G401 (cell line): ENCODE results near the gene PRXL2B. TPM values are rescaled to one million over a fixed set of nuclear protein-coding genes. Genes with fewer than 3 reads are reported as not detected.
A peak's percentile ranks its signal among the peaks of the same experiment; 100 is the strongest.
"Not testable (repeated sequence)": the region's sequence is repeated elsewhere in the genome, so short reads cannot be mapped to it uniquely, and the experiment has no call there.

Experiments
- DNase-seq: peaks from one replicate; pipeline ENCODE4 v3.0.0-alpha.2; 2015; ENCODE audit warnings: low spot score
- in situ Hi-C: cut with HindIII; loops from 2 replicates; pipeline ENCODE4 v1.10.0; 2016; ENCODE audit warnings: low sequenced_read_pairs, mixed read lengths
- total RNA-seq: library from RNA; depleted of rRNA; stranded (reverse); fragments of >200 nt; shearing (Covaris generic); gene quantifications from 2 replicates; pipeline ENCODE4 v1.2.3, GENCODE V29; 2014

Gene PRXL2B
- total RNA-seq, 1 experiment from 2014 or later, result 26.9 TPM

DNA sequence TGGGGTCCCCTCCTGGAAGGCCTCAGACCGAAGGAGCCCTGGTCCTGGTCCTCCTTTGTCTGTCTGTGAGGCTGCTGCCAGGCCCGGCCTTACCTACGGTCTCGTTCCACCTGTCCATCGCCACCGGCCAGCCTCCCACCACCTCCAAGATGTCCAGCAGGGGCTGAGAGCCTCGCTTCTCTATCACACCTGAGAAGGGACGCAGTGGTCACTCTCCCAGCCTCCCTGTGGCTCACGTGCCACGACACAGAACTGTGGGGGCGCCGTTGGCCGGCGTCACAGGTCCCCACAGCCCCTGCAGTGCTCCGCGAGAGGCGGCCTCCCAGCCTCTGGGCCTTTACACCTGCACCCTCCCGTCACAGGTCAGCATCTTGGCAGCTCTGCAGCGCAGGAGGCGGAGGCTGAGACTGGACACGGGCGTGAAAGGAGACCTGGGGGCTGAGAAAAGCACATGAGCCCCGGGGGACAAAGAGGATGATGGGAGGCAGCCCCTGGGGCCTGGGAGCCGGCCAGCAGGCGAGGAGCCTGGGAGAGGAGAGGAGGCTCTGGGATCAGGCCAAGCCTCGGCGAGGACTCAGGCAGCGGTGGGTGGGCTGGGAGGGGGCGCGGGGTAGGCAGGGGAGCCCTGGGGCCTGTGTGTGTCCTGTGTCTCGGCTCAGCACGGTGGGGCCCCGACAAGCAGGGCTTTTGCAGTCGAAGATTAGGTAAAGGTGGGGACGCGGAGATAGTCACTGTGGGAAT lies 20.5 kb downstream of the PRXL2B start:
- in situ Hi-C loops, result no loop called here
- no peak for DNase-seq

DNA sequence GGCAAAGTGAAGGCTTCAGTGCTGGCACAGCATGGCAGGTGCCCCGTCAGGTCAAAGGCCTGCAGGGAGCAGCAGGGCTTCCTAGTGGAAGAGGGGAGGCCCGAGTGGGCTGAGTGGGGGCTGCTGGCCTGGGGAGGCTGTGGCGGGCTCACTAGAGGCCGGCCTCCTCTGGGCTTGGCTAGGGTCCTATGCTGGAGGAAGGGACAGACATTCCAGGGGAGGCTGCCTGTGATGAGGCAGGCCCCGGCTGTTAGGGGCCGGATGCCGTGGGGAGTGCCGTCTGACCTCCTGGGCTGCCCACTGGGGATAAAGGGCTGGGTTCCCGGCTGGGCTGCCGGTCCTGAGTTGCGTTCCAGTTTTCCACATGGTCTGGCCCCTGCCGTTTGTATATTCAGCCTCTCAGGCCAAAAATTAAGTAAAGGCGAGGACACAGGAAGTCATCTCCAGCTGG lies 21.1 kb downstream of the PRXL2B start:
- in situ Hi-C loops, result no loop called here

DNA sequence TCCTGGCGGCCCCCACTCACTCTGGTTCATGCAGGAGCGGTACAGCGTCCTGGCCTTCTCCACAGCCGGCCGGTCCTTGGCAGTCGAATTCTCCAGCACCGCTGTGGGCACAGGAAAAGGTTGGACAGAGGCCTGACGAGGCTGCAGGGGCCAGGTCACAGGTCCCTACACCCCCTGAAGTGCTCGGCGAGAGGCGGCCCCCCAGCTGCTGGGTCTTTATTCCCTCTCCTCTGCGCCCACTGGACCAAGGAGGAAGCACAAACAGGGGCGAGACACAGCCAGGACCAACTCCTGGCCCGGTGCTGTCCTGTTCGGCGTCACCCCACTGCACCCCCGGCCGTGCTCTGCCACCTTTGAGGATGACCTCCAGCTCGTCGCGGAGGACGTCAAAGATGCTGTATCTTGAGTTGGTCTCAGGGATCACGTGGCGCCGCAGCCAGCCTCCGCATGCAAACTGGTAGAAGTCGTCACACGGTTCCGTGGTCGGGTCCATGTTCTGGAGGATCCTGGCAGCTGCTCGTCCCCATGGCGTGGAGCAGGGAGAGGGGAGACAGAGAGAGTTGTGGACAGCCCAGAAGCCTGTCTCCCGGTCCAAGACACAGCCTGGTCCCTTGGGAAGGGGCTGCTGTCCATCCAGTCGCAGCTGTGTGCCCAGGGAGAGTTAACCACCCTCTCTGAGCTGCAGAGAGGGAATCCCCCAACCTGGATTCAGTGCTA lies 22.9 kb downstream of the PRXL2B start:
- in situ Hi-C loops, result no loop called here
- no peak for DNase-seq

More for the DNA sequence above, 21.1 kb downstream of the PRXL2B start:
- DNase-seq, result no peak

DNA sequence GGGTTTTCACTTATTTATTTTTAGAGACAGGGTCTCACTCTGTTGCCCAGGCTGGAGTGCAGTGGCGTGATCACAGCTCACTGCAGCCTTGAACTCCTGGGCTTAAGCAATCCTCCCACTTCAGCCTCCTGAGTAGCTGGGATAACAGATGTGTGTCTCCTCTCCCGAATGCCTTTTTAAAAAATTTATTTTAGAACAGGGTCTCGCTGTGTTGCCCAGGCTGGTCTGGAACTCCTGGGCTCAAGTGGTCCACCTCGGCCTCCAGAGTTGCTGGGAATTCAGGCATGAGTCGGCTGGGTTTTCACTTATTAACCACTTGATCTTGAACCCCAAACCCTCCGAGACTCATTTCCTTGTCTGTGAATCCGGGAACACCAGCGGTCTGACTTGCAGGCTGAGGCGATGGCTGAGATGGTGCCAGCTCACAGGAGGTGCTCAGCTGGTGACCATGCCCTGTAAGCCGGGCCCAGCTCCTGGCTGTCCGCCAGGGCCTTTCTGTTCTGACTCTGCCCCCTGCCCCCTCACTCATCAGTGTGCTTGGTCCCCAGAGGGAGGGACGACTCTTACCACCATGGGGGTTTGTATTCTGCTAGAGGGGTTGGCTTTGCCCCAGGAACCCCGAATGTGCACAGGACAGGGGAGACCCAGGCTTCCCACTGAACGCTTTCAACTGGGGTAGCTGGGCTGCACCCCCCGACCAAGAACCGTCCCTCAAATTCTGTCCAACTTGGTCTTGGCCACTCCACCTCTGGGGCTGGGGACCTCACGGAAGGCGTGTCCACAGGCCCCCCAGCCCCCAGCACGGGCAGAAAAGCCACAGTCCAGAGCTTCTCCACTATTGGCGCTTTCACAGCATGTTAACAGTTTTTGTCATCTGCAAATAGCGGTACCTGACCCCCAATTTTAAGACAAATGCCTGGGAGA lies 23.7 kb downstream of the PRXL2B start:
- DNase-seq, result peak; percentile 6
- in situ Hi-C loops, result no loop called here

DNA sequence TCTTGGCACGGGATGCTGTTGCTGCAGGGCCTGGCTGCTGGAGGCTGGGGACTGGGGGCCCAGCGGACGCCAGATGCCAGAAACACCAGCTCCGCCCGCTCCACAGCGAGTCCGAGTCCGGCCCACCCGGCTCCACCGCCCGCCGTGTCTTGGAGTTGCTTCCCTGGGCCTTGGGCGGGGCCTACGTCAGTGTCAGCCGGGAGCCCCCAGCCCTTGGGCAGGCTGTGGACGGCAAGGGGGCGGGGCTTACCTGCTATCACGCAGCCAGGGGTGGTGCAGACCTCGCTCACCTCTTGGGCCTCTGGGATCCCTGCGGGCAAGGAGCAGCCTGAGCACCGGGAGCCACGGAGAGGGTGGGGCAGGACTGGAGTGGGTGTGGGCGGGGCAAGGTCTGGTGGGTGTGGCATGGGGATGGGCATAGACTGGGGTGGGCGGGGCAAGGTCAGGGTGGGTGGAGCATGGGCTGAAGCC lies 24.5 kb downstream of the PRXL2B start:
- in situ Hi-C loops, result no loop called here
- DNase-seq, result no peak

DNA sequence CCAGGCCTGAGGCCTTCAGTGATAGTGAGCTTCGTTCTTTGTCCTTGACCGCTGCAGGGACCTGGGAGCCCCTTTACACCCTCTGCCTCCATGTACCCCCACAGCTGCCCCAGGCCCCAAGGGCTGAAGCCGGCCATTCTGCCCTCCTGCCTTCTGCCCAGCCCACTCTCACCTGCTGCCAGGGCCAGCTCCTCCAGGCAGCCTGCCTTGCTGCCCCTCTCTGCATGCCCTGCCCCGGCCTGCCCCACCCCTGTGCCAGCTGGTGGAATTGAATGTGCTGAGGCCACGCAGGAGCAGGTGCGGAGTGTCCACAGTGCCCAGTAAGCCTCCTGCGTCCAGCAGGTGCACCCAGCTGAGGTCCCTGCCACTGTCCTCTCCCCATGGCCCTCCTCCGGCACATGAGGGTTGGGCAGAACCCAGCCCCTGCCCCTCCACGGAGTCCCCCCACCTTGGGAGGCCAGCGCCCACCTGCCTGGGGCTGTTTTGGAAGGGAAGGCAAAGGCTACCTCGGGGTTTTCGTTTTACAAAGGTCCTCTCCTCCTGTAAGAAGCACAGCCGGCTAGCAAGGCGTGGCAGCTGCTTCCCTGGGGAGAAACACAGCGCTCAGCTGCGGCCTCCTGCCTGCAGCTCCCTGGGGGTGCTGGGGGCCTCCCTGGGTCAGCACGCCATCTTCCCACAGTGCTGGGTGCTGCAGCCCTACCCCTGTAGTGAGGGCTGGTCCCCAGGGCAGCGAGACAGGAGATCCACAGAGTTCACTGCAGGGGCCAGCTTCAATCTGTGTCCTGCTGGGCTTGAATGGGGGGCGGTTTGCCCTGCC lies 25.3 kb downstream of the PRXL2B start:
- in situ Hi-C loops, result no loop called here
- no peak for DNase-seq

DNA sequence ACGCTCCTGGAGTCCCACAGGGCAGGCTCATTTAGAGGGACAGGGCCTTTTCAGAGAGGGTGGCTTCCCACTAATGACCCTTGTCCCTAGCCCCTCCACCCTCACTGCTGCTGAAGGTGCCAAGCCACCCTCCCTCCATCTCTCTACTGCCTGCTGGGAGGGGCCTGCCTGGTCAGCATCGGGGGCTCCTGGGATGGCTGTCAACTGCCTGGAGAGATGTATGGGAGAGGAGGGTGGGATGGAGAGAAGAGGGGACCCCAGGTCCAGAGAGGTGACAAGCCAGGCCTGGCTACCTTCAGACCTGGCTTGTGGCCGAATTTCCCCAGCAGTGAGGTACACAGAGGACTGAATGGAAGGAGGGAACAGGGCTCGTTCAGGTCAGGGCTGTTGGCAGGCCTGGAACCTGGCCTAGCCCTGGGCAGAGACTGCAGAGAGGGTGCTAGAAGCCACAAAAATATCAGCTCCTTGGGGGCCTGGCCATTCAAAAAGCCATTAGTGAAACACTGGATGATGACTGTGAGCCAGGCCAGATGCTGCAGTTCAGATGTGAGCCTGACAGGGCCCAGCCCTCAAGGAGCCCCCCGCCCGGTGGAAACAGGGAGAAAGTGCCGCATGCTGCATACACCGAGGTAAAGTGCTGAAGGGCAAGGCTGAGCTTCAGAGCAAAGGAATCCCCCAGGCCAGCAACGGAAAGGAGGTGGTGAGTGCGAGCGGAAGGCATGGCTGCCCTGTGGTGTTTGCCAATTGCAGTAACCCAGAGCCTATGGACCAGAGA lies 26.2 kb downstream of the PRXL2B start:
- DNase-seq, result no peak

DNA sequence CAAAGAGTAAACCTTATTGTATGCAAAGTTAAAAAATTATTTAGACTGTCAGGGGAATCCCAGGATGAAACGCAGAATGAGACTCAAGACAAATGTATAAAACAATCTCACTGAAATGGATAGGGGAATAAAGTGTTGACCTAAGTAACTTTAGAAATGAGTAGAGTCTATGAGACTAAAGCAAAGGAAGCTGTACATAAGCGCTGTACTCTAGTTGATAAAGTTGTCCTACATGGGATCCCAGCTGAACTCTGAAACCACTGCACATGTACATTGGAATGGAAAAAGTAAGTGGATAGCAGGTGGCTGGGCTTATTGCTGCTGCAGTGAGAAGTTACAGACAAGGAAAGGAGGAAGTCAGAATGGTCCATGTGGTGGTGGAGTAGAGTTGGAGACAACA lies 27.6 kb downstream of the PRXL2B start:
- DNase-seq, result no peak
- in situ Hi-C loops, result no loop called here

More for the DNA sequence above, 26.2 kb downstream of the PRXL2B start:
- in situ Hi-C loops, result no loop called here

DNA sequence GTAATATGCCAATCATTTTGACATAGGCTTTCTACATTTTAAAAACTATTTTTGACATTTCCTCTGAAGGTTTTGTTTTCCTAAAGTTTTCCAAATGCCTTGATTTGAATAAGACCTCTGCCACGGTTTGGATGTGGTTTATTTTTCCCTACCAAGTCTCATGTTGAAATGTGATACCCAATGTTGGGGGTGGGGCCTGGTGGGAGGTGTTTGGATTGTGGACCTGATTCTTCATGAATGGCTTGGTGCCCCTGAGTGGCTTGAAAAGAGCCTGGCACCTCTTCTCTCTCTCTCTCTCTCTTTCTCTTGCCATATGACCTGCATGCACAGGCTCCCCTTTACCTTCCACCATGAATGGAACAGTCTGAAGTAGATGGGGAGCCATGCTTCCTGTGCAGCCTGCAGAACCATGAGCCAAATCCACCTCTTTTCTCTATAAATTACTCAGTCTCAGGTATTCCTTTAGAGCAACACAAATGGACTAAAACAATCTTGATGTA lies 31.4 kb downstream of the PRXL2B start:
- in situ Hi-C loops, result no loop called here
- no peak for DNase-seq

DNA sequence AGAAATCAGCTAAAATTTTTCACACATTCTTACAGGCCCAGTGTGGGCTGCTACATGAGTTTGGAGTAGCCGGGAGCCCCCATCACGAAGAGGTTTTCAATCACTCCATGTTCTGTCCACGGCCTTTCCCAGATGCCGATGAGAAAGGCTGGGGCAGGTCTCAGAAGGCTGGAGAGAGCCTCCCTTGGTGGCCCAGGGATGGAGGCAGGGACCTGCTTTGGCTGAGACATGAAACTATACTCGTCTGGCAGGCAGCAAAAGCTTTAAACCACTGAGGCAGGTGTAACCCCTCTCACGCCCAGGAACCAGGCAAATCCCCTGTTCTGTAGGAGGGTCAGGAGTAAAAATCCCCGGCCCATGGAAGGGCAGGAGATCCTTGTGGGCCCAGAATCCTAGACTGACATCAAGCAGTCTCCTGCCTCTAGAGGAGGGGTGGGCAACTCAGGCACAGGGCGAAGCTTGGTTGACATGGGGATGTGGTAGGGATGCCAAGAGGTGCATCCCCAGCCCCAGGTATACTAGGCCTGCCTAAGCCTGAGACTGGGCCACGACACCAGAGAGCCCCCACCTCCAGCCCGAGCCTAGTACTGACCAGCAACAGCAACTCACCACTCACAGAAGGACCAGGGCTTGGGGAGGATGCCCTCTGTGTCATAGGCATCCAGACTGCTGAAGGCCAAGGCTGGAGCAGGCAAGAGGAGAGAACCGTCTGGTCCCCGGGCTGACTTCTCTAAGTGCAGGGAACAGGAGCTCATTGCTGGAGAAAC lies 37.2 kb downstream of the PRXL2B start:
- in situ Hi-C loops, result no loop called here
- no peak for DNase-seq

DNA sequence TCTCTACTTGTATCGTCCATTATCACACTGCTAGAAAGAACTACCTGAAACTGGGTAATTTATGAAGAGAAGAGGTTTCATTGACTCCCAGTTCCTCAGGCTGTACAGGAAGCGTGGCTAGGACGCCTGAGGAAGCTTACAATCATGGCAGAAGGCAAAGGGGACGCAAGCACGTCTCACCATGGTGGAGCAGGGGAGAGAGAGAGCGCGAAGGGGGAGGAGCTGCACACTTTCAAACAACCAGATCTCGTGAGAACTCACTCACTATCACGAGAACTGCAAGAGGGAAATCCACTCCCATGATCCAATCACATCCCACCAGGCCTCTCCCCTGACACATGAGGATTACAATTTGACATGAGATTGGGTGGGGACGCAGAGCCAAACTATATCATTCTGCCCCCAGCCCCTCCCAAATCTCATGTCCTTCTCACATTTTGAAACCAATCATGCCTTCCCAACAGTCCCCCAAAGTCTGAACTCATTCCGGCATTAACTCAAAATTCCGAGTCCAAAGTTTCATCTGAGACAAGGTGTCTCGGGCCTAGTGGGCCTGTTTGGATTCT lies 38.2 kb downstream of the PRXL2B start:
- in situ Hi-C loops, result no loop called here
- DNase-seq, result no peak

DNA sequence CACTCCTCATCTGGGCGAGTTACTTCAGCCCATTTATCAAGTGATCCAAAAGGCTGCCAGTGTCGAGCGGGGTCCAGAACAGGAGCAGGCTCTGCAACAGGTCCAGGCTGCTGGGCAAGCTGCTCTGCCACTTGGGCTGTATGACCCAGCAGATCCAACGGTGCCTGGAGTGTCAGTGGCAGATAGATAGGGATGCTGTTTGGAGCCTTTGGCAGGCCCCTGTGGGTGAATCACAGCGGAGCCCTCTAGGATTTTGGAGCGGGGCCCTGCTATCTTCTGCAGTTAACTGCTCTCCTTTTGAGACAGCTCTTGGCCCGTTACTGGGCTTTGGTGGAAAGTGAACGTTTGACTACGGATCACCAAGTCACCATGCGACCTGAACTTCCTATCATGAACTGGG lies 38.7 kb downstream of the PRXL2B start:
- in situ Hi-C loops, result no loop called here
- DNase-seq, result no peak

DNA sequence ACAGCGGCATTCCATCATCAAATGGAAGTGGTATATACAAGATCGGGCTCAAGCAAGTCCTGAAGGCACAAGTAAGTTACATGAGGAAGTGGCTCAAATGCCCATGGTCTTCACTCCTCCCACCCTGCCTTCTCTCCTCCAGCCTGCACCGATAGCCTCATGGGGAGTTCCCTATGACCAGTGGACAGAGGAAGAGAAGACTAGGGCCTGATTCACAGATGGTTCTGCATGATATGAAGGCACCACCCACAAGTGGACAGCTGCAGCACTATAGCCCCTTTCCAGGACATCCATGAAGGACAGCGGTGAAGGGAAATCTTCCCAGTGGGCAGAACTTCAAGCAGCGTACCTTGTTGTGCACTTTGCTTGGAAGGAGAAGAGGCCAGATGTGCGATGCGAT lies 39.2 kb downstream of the PRXL2B start:
- DNase-seq, in situ Hi-C loops: not testable (repeated sequence)

DNA sequence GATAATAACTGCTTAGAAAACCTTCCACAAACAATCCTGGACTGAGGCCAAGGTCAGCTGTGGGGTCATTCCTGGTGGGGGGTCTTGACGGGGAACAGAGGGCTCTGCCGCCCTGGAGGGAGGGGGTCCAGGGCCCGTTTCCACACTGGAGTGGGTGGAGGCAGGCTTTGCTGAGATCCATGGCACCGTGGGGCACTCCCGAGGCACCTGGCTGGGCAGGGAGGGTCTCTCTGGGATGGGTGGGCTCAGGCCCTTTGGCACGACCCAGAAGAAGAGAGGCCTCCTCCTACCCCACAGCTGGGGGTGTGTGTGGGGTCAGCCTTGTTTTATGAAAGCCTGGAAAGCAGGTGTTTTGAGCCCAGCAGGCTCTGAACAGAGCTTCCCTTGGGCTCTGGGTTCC lies 41.2 kb downstream of the PRXL2B start:
- in situ Hi-C loops, result no loop called here

DNA sequence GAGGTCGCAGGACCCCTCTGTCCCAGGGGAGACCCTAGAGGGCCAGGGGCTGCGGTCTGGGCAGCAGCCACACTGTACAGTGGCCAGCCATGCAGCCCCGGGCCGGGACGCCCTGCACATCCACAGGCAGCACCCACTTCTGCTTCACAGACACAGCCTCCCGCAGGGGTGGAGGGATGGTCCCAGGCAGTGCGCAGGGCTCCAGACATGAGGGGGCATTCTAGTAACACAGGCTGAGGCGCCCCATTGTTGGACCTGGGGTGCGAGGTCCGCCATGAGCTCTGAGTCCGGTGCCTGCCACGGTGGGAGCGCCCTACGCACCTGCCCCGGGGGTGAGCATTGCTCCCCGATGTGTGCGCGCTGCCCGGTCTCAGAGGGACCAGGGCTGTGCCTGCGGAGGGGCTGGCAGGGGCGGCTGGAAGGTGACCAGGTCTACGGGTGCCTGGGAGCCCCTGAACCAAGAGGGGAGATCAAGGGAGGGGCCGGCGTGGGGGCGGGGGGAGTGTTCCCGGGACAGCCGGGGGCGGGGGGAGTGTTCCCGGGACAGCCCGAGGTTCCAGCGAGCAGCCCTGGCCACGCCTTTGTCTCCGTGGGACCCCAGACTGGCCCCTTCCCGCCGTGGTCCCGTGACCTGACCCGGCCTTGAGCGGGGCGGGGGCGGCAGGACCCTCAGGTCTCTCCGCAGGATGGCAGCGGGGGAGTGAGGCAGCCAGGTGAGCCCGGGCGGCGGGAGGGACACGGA lies 41.8 kb downstream of the PRXL2B start:
- in situ Hi-C loops, result no loop called here
- DNase-seq, result no peak

More for the DNA sequence above, 41.2 kb downstream of the PRXL2B start:
- DNase-seq, result no peak

DNA sequence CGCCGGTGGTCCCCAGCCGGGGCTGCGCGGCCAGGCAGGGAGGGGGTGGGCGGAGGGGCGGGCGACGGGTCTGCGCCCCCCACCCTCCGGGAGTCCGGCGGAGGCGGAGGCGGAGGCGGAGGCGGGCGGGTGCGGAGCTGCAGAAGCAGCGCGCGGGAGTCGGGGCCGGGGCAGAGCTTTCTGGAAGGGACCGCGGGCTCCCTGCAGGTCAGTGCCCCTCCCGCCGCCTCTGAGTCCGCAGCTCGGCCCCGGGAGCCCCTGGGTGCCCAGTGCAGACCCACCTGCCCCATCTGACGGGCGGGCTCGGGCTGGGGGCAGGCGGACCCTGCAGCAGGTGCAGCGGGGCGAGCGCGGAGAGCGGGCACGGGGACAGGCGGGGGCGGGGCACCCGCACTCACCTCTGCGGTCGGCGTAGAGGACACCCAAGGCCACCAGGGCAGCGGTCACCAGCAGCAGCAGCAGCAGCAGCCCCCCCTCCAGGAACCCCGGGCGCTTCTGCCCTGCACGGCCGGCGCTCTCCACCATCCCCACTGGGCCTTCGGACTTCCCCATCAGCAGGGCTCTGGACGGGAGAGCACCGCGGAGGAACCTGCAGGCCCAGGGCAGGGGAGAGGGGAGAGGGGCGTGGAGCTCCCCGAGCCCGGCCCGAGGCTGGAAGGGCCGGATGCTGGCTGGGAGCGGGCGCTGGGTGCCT lies 42.5 kb downstream of the PRXL2B start:
- no peak for DNase-seq
- in situ Hi-C loops, result no loop called here
